Activated T-cell treated with anti-CD3 and anti-CD28 coated beads, Interleukin-2, amount 50 U/mL, for 24 hours (primary cell): ENCODE measurements around the gene GTF2H4.

Source experiments
- DNase-seq: peaks from one replicate; pipeline ENCODE4 v3.0.0-alpha.2; 2020
- H3K27ac Mint-ChIP-seq: 2 replicates; pipeline ENCODE4 v1.8.0; 2020; ENCODE audit warnings: mild to moderate bottlenecking, mixed read lengths
- H3K27me3 Mint-ChIP-seq: 2 replicates; pipeline ENCODE4 v1.8.0; 2020; ENCODE audit warnings: mixed read lengths
- H3K36me3 Mint-ChIP-seq: 2 replicates; pipeline ENCODE4 v1.8.0; 2020; ENCODE audit warnings: low read depth, mixed read lengths
- H3K4me1 Mint-ChIP-seq: 2 replicates; pipeline ENCODE4 v1.8.0; 2020; ENCODE audit warnings: low read depth, mixed read lengths
- H3K4me3 Mint-ChIP-seq: 2 replicates; pipeline ENCODE4 v1.8.0; 2020; ENCODE audit warnings: mild to moderate bottlenecking, moderate library complexity, mixed read lengths
- H3K9me3 Mint-ChIP-seq: 2 replicates; pipeline ENCODE4 v1.8.0; 2020; ENCODE audit warnings: mixed read lengths

Gene GTF2H4

DNA sequence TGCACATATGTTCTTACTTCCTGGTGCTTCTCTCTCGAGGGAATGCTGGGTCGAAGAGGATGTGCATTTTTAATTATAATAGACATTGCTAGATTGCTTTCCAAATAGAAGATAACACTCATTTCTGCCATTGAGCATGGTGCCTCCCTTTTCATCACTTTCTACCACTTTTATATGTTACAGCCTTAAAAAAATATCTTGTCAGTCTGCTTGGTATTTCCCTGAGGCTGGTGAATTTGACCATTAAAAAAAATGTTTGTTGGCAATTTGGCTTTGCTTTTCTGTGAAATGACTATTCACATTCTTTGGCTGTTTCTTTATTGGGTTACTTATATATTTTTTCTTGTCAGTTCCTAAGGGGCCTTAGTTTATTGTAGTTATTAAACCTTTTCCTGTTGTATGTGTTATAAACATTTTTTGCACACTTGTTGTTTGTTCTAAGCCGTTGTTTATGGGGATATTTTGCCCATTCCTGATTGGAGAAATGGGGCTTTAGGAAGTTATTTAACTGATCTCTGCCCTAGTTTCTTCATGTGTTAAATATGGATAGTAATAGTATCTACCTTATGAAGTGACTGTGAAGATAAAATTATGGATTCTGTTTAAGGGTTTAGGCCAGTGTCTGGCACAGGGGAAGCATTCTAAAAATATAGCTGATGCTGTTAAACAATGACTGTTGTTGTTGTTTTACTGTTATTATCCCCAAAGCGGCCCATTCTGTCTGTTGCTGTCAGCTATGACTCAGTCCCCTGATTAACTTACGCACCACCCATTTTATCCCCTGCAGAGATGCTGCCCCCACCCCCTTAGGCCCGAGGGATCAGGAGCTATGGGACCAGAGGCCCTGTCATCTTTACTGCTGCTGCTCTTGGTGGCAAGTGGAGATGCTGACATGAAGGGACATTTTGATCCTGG is 19.8 kb upstream of the GTF2H4 start:
- no peak overlapping the region for H3K27ac Mint-ChIP-seq
- H3K4me1 Mint-ChIP-seq = peaks cover 29% of the 10 kb centered on the region
- H3K4me3 Mint-ChIP-seq = no peak overlapping the region
- H3K36me3 Mint-ChIP-seq = peaks cover 5% of the 10 kb centered on the region
- H3K27me3 Mint-ChIP-seq = no peaks in the 10 kb centered on the region
- DNase-seq = no peak
- H3K9me3 Mint-ChIP-seq = no peaks in the 10 kb centered on the region

DNA sequence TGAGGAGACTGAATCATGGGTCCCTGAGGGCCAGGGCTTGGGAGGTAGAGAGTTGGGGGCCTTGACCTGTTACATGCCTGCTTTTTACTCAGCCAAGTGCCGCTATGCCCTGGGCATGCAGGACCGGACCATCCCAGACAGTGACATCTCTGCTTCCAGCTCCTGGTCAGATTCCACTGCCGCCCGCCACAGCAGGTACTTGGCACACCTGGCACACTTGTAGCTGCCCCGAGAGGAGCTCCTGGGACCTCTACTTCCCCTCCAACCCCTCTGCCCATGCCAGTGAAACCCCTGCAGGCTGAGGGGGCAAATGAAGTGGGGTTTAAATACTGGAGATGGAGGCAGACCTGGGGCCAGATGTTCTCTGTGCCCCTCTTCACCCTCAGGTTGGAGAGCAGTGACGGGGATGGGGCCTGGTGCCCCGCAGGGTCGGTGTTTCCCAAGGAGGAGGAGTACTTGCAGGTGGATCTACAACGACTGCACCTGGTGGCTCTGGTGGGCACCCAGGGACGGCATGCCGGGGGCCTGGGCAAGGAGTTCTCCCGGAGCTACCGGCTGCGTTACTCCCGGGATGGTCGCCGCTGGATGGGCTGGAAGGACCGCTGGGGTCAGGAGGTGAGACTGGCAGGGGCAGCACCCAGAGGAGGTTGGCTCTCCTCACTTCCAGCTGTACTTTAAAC is 19.1 kb upstream of the GTF2H4 start:
- Mint-ChIP-seq H3K36me3 (peaks cover 5% of the 10 kb centered on the region), H3K9me3 (no peaks in the 10 kb centered on the region), H3K27ac (no peak overlapping the region), H3K27me3 (no peaks in the 10 kb centered on the region), H3K4me3 (no peak overlapping the region), H3K4me1 (peaks cover 23% of the 10 kb centered on the region)
- DNase-seq = no peak

DNA sequence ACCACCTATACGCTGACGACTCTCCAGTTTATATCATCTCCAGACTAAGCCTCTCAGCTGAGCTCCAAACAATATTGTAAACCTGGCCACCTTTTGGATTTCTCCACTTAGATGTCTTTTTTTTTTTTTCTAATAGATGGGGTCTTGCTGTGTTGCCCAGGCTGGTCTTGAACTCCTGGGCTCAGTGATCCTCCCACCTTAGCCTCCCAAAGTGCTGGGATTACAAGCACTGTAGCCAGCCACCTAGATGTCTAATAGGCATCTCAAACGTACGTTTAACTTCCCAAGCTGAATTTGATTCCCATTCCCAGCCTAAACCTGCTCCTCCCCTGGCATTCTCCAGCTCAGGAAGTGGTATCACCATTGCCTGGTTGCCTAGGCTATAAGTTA is 18.5 kb upstream of the GTF2H4 start:
- Mint-ChIP-seq H3K4me1 (peaks cover 23% of the 10 kb centered on the region), H3K9me3 (no peaks in the 10 kb centered on the region), H3K4me3 (no peak overlapping the region), H3K27ac (no peak overlapping the region), H3K27me3 (no peaks in the 10 kb centered on the region), H3K36me3 (peaks cover 5% of the 10 kb centered on the region)
- no peak for DNase-seq

DNA sequence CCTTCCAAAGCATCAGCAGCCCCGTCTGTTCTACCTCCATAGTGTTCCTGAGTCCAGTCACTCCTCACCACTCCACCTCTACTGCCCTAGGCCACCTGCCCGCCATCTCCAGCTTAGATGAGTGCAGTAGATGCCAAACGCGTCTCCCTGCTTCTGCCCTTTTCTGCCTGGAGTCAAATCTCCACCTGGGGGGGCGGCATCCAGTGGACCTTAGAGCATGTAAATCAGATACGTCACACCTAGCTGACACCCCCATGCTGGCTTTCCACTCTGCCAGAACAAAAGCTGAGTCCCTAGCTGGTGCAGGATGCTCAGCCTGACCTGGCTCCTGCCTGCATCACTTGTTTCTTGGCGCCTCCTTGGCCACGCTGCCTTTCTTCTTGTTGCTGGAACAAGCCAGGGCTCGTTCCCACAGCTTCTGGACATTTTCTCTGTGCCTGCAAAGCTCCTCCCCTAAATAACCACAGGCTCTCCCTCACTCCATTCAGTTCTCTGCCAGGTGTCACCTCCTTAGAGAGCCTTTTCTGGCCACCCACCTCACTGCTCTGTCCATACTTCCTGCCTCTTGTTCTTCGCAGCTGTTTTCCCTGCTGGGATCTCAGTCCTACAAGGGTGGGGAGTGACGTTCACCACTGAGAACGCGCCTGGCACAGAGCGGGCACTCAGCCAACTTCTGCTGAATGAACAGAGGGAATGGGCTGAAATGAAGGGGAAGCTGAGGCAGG is 17.9 kb upstream of the GTF2H4 start:
- Mint-ChIP-seq H3K27me3 (no peaks in the 10 kb centered on the region), H3K4me3 (no peak overlapping the region), H3K4me1 (peaks cover 19% of the 10 kb centered on the region), H3K9me3 (no peaks in the 10 kb centered on the region), H3K36me3 (peaks cover 5% of the 10 kb centered on the region), H3K27ac (no peak overlapping the region)
- DNase-seq = no peak

DNA sequence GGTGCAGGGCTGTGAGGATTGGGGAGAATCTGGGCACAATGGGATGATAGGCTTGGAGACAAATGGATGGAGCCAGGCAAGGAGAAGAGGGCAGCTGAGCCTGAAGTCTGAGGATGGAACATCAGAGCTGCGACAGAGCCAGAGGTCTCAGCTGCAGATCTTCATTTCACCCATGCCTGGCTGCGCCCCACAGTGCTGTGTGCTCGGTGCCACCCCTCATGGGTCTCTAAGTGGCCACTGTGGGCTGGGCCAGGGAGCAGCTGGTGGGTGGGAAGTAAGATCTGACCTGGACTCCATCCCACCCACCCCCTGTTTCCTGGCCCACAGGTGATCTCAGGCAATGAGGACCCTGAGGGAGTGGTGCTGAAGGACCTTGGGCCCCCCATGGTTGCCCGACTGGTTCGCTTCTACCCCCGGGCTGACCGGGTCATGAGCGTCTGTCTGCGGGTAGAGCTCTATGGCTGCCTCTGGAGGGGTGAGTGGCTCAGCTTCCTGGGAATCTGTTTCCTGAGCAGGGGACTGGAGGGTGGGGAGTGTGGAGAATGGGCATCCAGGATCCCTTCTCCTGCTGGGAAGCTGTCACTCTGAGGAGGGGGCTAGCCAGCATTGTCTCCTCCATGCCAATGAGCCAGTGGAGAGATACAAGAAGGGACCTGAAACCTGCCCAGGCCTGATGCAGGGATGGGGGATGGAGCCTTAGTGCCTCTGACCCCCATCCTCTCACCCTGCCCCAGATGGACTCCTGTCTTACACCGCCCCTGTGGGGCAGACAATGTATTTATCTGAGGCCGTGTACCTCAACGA is 17.2 kb upstream of the GTF2H4 start:
- peaks cover 5% of the 10 kb centered on the region for H3K36me3 Mint-ChIP-seq
- H3K27me3 Mint-ChIP-seq = no peaks in the 10 kb centered on the region
- H3K27ac Mint-ChIP-seq = no peak overlapping the region
- no peaks in the 10 kb centered on the region for H3K9me3 Mint-ChIP-seq
- no peak for DNase-seq
- H3K4me1 Mint-ChIP-seq = peaks cover 11% of the 10 kb centered on the region
- no peak overlapping the region for H3K4me3 Mint-ChIP-seq

DNA sequence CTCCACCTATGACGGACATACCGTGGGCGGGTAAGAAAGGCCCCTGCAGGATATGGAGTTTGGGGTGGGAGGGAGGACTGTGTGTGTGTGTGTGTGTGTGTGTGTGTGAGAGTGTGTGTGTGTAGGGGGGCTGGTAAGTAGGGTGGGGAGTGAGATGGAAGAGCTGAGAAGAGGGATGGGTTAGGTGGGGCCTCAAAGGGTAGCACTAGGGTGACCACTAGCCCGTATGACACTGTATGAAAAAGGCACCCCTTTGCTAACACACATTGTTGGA is 16.6 kb upstream of the GTF2H4 start:
- no peaks in the 10 kb centered on the region for H3K9me3 Mint-ChIP-seq
- H3K4me1 Mint-ChIP-seq = peaks cover 6% of the 10 kb centered on the region
- H3K4me3 Mint-ChIP-seq = no peak overlapping the region
- no peaks in the 10 kb centered on the region for H3K27me3 Mint-ChIP-seq
- peaks cover 5% of the 10 kb centered on the region for H3K36me3 Mint-ChIP-seq
- no peak overlapping the region for H3K27ac Mint-ChIP-seq
- DNase-seq = no peak

DNA sequence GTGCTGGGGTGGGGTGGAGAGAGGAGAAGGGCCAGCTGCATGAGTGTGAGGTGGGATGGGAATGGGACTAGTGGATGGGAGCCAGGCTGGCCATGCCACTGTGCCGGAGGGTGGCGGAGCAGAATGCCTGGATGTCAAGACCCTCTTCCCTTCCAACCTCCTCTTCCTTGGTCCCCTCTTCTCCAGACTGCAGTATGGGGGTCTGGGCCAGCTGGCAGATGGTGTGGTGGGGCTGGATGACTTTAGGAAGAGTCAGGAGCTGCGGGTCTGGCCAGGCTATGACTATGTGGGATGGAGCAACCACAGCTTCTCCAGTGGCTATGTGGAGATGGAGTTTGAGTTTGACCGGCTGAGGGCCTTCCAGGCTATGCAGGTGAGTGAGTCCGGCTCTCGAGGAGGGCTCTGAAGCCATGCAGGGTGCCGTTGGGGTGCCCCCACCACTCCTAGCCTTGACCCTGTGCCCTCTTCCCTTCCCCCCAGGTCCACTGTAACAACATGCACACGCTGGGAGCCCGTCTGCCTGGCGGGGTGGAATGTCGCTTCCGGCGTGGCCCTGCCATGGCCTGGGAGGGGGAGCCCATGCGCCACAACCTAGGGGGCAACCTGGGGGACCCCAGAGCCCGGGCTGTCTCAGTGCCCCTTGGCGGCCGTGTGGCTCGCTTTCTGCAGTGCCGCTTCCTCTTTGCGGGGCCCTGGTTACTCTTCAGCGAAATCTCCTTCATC is 16.0 kb upstream of the GTF2H4 start:
- H3K9me3 Mint-ChIP-seq = no peaks in the 10 kb centered on the region
- DNase-seq = no peak
- H3K27me3 Mint-ChIP-seq = no peaks in the 10 kb centered on the region
- H3K27ac Mint-ChIP-seq = no peak overlapping the region
- peaks cover 9% of the 10 kb centered on the region for H3K36me3 Mint-ChIP-seq
- no peaks in the 10 kb centered on the region for H3K4me1 Mint-ChIP-seq
- no peak overlapping the region for H3K4me3 Mint-ChIP-seq

DNA sequence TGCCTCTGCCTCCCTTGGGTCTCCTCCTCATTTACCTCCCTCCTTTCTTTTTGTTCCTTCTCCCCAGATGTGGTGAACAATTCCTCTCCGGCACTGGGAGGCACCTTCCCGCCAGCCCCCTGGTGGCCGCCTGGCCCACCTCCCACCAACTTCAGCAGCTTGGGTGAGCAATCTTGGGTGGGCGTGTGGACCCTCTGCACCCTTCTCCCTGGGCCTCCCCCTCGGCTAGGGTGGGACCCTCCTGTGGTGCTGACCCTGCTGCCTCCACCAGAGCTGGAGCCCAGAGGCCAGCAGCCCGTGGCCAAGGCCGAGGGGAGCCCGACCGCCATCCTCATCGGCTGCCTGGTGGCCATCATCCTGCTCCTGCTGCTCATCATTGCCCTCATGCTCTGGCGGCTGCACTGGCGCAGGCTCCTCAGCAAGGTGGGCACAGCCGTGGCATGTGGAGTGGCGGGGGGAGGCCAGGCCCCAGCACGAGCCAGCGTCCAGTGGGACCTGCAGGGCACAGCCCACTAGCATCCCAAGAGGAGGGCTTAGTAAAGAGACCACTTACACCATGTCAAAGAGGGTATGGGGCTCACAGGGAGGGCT is 14.9 kb upstream of the GTF2H4 start:
- Mint-ChIP-seq H3K4me3 (no peak overlapping the region), H3K4me1 (no peaks in the 10 kb centered on the region), H3K27me3 (no peaks in the 10 kb centered on the region), H3K9me3 (no peaks in the 10 kb centered on the region), H3K36me3 (peaks cover 12% of the 10 kb centered on the region), H3K27ac (no peak overlapping the region)
- no peak for DNase-seq

DNA sequence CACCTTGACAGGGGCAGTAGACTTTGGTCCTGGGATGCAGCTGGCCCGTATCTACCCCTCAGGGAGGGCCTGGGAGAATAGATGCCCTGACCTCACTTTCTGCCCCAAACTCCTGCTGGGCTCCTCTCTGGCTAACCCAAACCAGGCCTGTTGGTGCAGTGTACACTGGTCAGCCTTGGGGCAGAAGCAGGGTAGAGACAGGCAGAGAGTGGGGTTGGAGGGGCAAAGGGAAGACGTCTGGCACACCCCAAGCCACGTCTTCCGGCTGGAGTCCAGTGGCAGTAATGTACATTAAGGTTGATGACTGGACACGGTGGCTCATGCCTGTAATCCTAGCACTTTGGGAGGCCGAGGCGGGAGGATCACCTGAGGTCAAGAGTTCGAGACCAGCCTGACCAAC is 14.3 kb upstream of the GTF2H4 start:
- DNase-seq = no peak
- no peak overlapping the region for H3K27ac Mint-ChIP-seq
- no peak overlapping the region for H3K4me3 Mint-ChIP-seq
- H3K9me3 Mint-ChIP-seq = no peaks in the 10 kb centered on the region
- H3K4me1 Mint-ChIP-seq = no peaks in the 10 kb centered on the region
- peaks cover 16% of the 10 kb centered on the region for H3K36me3 Mint-ChIP-seq
- H3K27me3 Mint-ChIP-seq = no peaks in the 10 kb centered on the region

DNA sequence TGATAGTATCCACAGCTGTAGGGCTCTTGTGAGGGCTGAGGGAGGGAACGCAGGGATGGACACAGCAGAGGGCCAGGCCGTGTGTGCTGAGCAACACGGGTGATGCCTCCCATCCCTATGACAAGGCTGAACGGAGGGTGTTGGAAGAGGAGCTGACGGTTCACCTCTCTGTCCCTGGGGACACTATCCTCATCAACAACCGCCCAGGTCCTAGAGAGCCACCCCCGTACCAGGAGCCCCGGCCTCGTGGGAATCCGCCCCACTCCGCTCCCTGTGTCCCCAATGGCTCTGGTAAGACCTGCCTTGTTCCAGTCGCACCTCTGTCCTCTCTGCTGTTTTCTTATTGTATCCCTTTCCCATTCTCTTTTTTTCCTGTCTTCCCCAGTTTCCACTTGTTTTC is 13.6 kb upstream of the GTF2H4 start:
- Mint-ChIP-seq H3K9me3 (no peaks in the 10 kb centered on the region), H3K36me3 (peaks cover 20% of the 10 kb centered on the region), H3K27me3 (no peaks in the 10 kb centered on the region), H3K4me1 (no peaks in the 10 kb centered on the region), H3K27ac (no peak overlapping the region), H3K4me3 (no peak overlapping the region)
- no peak for DNase-seq

DNA sequence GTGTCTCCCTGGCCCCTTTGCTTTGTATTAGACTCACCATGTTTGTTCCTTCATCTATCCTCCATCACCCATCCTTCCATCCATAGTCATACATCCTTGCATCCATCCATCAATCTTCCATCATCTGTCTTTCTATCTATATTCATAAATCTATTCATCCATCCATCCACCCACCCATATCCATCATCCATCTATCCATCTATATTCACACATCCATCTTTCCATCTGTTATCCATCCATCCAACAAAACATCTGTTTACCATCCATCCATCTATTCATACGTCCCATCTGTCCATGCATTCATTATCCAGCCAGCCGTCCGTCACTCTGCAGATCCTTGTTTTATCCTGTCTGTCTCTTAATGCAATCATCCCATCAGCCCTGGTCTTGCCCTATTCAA is 13.1 kb upstream of the GTF2H4 start:
- DNase-seq = no peak
- Mint-ChIP-seq H3K27ac (no peak overlapping the region), H3K4me3 (no peak overlapping the region), H3K36me3 (peaks cover 20% of the 10 kb centered on the region), H3K27me3 (no peaks in the 10 kb centered on the region), H3K4me1 (no peaks in the 10 kb centered on the region), H3K9me3 (no peaks in the 10 kb centered on the region)

DNA sequence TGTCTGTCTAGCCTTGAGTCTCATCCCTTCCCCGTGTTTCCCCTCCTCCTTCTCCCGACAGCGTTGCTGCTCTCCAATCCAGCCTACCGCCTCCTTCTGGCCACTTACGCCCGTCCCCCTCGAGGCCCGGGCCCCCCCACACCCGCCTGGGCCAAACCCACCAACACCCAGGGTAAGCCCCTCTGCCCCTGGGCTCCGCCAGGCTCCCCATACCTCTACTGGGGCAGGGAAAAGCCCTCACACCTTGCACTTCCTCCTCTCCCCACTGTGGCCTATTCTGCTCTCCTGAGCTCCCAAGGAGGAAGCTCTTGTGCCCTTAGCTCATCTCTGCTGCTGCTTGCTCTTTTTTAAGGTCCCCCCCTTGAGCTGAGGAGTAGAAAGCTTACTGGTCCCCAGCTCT is 12.7 kb upstream of the GTF2H4 start:
- H3K27me3 Mint-ChIP-seq = no peaks in the 10 kb centered on the region
- H3K36me3 Mint-ChIP-seq = peaks cover 15% of the 10 kb centered on the region
- no peak for DNase-seq
- H3K4me3 Mint-ChIP-seq = no peak overlapping the region
- no peaks in the 10 kb centered on the region for H3K9me3 Mint-ChIP-seq
- no peaks in the 10 kb centered on the region for H3K4me1 Mint-ChIP-seq
- H3K27ac Mint-ChIP-seq = no peak overlapping the region

DNA sequence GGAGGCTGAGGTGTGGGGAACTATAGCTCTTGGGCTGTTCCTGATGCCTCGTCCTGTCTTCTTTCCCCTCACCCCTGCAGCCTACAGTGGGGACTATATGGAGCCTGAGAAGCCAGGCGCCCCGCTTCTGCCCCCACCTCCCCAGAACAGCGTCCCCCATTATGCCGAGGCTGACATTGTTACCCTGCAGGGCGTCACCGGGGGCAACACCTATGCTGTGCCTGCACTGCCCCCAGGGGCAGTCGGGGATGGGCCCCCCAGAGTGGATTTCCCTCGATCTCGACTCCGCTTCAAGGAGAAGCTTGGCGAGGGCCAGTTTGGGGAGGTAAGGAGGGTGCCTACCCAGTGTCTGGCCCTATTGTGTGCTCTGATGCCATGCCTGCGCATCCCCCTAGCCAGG is 11.5 kb upstream of the GTF2H4 start:
- peaks cover 15% of the 10 kb centered on the region for H3K36me3 Mint-ChIP-seq
- no peaks in the 10 kb centered on the region for H3K27me3 Mint-ChIP-seq
- H3K4me1 Mint-ChIP-seq = peaks cover 3% of the 10 kb centered on the region
- DNase-seq = no peak
- H3K27ac Mint-ChIP-seq = no peak overlapping the region
- no peaks in the 10 kb centered on the region for H3K9me3 Mint-ChIP-seq
- no peak overlapping the region for H3K4me3 Mint-ChIP-seq

DNA sequence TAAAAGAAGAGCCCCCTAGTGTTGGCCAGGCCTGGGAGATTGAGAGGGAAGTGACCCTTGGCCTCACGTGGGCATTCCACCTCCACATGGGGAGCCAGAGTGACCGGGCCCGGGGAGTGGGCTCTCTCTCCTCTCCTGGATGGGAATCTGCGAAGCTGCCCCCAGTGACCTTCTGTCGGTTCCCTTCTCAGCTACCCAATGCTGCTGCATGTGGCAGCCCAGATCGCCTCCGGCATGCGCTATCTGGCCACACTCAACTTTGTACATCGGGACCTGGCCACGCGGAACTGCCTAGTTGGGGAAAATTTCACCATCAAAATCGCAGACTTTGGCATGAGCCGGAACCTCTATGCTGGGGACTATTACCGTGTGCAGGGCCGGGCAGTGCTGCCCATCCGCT is 10.1 kb upstream of the GTF2H4 start:
- peaks cover 3% of the 10 kb centered on the region for H3K4me1 Mint-ChIP-seq
- H3K4me3 Mint-ChIP-seq = no peak overlapping the region
- H3K9me3 Mint-ChIP-seq = no peaks in the 10 kb centered on the region
- H3K27me3 Mint-ChIP-seq = no peaks in the 10 kb centered on the region
- no peak overlapping the region for H3K27ac Mint-ChIP-seq
- H3K36me3 Mint-ChIP-seq = peaks cover 15% of the 10 kb centered on the region
- DNase-seq = no peak
